Stimulated activated CD4-positive, alpha-beta T cell treated with anti-CD3 and anti-CD28 coated beads, Interleukin-4, amount 100 ng/mL, for 4 hours (primary cell): ENCODE results near the gene KRT82.
"Not testable (repeated sequence)": the region's sequence is repeated elsewhere in the genome, so short reads cannot be mapped to it uniquely, and the experiment has no call there.

Experiments used
- DNase-seq, 2 experiments: peaks; one replicate each; pipeline ENCODE4 v3.0.0-alpha.2; 2020

The KRT82 gene

DNA sequence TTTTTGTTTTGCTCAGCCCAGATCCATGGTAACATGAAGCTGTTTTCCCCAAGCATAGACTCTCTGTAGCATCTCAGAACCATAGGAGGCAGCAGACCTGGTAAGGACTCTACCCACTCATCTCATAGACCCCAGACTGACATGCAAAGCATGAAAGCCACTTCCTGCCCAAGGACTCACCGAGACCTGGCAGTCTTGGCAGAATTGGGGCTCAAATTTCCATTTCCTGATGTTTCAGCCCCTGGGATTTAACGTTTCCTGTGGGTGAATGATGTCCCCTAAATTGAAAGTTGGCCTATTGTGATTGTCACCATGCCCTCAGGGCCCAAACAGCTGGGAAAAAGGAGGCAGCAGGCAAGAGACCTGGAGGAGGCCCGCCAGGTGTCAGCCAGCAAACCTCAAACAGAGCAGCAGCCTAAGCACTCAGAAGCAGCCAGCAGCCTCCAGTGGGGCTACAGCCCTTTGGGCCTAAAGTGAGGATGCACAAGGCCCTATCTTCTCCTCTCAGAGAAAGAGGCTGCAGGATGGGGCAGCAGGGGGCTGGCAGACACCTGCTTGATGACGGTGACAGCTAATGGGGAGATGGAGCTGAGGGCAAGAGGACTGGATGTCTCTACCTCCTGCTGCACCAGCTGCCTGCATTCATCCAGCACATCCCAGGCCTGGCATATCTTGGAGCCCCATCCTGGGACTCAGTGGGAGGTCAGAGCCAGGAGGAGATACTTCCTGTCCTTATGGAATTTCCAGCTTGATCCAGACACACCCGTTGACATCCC lies 47.4 kb downstream of the KRT82 start:
- DNase-seq, result no peak

DNA sequence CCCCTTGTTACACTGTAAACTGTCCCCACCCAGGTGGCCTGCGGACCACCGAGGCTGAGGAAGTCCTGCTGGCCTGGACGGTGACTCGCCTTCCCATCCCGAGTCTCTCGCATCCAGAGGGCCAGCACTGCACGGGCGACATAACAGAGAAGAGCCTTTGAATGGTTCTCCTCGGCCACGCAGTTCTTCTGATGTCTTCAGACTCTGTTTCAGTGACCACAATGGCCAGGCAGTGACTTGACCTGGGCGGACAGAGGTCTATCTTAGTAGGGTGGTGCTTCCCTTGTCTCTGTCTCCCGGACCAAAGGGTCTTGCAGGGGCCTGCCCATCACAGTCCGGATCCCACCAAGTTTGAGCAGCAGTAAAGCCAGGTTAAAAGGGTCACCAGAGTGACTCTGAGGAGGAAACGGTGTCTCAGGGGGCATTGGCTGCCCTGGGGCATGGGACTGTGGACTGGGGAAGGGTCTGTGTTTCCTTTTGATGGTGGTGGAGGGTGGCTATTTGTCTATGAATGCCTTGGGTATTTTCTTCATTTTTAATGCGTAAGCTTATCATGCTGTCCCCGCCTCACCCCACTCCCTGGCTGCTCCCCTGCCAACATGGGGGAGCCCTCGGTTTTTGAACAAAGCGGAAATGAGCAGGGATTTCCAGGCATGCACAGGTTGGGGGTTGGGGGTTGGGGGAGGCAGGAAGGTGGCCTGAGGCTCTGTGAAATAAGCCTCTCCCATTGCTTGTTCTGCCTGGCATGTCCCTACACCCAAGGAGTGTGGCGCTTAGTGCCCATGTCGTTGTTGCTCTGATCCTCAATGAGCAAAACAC lies 49.2 kb downstream of the KRT82 start:
- DNase-seq, result no peak

DNA sequence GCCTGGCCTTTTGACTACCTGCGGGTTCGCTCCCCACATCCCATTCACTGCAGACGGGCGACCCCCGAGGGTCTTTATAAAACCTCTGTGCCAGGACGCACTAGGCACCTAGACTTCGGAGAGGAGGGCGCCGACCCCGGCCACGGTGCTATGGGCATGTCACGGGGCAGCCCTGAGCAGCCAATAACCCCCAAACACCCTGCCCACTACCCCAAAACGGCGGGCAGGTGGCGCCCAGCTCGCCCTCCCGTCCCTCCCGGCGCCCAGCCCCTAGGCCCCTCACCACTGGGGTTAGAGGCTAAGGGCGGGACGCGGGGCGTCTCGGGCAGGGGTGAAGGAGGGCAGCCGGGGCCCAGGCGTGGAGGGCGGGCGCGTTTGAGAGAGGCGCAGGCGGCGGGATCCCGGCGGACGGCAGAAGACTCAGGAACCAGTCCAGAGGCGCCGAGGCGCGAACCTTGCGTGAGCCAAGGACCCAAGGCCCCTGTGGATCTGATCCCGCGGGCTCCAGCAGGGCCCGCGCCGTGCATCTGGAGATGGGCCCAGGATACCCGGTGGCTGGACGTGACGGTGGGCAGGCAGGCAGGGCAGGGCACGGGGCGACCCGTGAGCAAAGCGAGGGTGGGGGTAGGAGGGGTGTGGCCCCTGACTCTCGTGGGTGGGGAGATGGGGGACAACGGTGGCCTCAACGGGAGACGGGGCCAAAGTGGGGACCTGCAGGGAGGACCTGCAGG lies 49.9 kb downstream of the KRT82 start:
- no peak for DNase-seq

DNA sequence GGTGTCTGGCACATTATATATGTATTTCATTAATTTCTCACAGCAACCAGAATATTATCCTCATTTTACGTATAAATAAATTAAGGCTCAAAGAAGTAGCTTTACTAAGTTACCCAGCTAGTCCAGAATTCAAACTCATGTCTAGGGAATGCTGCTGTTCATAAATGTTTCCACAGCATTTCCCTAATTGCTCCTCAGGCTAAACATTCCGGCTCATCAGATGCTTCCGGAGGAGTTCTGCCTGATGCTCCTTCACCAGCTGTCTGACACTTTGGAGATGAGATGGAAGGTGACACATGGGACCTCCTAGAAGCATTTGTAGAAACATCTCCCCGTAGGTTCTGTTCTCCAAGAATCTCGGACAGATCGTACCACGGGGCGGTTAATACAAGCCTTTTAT lies 51.0 kb downstream of the KRT82 start:
- DNase-seq, result no peak

DNA sequence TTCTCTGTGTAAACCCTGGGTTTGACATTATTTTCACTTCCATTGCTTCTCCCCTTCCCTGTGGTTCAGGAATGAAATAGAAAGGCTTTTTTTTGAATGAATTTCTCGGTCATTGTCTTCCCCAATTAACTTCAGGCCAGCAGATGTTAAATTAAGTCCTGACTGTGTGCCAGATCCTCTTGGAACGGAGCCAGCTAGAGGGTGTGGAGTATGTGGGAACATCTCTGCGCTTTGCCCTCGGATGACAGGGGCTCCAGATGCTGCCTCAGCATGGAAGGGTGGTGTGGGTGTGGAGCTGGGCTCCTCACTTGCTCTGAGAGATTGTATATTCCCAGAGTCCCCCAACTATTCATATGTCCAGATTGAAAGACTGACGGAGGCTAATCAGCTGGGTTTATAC lies 51.9 kb downstream of the KRT82 start:
- DNase-seq, result no peak

DNA sequence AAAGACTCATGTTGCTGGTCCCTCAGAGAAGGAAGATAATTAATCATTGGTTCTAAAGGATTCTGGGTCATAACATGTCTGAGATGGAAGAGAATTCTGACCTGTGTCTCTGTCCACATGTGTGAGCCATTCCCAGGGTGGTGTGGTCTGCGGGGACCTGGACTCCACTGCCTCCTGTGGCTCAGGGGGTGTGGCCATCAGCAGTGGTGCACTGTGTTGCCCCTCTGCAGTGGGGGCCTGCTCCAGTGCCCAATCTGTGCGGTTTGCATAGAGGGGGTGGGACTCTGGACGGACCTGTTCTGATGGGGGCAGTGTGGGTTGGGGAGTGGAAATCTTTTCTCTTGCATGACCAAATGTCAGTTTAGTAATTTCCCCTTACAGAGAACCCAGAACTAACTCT lies 52.4 kb downstream of the KRT82 start:
- DNase-seq, result no peak

DNA sequence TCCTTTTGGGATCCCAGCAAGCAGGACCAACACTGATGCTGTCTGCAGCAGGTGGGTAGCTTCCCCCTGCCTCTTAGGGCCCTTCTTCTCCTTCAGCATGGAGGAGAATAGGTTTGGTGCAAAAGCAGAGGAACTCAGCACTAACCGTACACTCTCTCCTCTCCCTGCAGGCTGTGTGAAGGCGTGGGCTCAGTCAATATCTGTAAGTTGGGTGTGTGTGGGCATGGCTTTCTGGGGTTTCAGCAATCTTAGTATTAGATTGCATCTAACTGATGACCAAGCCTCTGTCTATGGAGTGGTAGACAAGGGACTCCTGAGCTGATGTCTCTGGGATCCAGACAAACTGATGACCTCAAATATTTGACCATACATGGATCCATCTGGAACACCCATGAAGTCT lies 53.2 kb downstream of the KRT82 start:
- DNase-seq, result no peak

DNA sequence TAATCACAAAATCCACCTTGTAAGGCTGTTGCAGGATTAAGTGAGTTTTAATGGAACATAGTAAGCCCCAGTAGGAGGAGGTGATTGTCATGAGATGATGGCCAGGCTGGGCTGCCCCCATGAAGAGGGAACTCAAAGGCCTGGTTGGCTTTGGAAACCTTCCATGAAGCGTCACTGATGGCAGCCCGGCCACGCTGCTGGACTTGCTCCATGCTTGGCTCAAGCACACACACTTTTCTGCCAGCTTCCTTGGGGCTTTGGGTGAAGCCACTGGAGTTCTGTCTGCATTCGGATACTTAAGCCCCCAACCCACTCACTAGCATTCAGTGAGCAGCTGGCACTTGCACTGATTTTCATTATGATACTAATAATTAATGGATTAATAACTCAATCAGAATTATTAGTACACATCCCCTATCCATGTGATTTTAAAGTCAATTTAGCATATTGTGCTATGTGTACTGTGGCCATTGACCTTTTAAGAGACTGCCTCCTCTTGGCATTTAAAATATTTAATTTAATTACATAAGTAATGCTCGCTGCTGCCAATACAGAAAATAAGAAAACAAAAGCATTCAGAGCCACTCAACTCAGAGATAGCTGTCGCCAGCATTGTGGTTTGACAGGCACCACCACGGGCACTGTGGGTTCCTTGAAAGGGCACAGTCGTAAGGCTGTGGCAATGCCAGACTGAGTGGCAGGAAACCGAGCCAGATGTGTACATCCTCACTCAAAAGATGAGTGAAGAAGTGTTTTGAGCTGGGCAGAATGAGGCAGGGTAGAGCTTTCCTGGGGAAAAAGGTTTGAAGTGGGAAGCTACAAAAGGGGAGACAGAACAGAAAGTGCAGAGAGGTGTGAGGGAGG lies 54.7 kb downstream of the KRT82 start:
- DNase-seq, result peak; percentile 23

DNA sequence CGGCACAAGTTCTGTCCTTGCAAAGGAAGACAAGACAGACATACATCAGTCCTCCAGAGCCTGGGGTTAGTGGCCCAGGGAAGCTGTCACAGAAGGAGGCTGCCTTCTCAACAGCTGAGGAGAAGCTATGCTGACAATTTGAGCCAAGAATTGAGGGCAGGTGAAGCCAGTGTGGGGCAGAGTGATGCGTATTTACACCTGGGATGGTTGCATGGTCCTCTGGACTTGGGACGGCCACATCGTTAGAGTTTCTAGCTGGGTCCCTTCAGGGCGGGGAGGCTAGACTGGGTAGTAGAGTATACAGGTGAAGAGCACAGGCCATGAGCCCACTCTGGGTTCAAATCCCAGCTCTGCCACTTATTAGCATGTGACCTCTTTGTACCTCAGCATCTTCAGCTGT lies 55.3 kb downstream of the KRT82 start:
- no peak for DNase-seq

DNA sequence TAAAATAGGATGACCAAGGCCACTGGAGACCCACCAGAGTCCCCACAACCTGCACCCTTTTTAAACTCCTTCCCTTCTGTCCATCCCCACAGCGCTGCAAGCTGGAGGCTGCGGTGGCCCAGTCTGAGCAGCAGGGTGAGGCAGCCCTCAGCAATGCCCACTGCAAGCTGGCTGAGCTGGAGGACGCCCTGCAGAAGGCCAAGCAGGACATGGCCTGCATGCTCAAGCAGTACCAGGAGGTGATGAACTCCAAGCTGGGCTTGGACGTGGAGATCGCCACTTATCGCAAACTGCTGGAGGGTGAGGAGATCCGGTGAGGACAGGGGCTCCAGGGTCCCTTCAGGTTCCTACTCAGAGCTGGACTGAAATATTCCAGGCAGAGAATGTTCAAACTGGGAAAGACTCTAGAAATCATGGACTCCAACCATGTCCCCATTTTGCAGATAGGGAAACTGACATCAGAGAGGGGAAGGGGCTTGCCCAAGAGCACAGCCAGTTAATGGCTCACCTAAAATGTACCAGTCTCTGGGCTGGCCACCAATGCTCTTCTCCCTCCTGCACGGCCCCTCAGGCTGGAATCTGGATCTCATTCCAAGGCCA lies 56.0 kb downstream of the KRT82 start:
- DNase-seq, result no peak

DNA sequence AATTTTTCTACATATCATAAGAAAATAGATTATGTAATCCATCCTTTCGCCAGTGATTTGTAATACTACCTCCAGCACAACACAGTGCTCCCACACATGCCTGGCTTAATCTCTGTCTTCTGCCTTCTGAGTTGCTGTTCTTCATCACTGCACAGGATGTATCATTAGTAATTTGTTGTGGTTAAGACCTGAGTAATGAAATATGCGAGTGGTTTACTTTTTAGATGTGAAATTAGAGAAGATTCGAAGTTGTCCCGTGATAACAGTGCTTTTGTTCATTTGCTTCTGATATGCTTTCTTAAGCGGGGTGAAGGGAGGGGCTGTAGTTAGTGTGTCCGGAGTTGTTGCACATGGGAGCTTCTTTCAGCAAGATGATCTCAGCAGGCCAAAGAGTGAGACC lies 56.9 kb downstream of the KRT82 start:
- no peak for DNase-seq

DNA sequence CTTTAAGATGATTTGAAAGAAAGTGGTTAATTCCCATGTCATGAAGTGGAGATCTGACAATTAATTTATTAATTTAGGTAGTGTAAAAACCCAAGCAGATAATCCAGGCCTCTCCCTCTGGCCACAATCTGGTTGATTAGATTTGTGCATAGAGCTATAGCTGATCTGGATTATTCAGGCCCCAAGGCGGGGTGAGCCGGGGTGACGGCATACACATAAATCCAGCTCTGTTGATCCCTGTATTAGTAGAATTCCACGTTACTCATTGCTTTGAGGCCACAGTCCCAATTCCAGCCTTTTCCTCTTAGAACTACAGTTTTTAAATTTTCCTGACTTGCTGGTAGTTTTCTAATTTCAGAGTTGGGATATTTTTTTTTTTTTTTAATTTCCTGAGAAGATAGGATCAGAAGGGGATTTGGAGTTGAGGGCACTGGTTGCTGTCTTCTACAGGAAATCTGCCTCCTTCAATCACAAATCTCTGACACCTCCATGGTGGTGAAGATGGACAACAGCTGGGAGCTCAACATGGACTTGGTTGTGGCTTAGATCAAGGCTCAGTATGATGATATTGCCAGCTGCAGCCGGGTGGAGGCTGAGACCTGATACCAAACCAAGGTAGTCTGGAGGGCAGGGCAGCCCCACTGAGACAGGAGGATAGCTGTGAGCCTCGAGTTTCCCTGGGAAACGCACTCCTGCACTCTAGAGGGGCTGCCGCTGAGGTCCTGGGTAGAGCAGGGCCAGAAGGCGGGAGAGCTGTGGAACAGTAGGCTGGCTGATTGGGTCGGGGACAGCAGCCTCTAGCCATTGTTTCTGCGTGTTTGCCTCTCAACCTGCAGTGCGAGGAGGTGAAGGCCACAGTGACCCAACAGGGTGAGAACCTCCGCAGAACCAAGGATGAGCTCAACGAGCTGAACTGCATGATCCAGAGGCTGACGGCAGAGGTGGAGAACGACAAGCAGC lies 58.3 kb downstream of the KRT82 start:
- no peak for DNase-seq

DNA sequence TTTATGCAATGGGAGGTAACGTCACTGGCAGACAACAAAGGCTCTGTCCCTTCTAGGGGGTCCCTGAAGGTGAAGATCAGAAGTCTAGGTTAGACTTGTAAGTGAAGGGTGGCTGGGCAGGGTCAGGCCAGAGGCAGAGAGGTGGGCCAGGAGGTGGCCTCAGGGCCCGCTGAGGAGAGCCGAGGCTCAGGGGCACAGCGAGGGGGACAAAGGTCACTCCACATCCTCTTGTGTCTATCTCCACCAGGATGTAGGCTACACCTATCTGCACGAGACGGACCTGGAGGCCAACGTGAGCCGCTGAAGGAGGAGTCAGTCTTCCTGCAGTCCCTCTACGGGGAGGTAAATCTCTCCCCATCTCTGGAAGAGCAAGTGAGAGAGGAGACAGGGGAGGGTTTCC lies 59.1 kb downstream of the KRT82 start:
- no peak for DNase-seq

DNA sequence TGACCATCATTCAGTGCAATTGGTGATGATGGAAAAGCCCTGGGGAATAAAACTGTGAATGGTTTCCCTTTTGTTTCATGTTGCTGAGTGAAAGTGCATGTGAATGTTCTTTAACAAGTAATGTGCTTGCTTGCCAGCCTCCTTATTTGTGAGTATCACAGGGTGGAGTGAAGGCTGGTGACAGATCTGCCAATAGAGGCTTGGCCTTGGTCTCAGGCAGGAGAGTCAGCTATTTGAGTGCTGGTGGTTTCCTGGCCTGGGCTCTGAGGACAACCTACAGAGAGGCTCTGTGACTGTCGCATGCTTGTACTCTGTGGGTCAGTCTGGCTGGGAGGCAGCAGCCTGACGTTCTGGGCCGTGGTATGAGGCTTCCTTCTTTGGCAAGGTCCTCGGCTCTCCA lies 59.5 kb downstream of the KRT82 start:
- DNase-seq, result no peak

DNA sequence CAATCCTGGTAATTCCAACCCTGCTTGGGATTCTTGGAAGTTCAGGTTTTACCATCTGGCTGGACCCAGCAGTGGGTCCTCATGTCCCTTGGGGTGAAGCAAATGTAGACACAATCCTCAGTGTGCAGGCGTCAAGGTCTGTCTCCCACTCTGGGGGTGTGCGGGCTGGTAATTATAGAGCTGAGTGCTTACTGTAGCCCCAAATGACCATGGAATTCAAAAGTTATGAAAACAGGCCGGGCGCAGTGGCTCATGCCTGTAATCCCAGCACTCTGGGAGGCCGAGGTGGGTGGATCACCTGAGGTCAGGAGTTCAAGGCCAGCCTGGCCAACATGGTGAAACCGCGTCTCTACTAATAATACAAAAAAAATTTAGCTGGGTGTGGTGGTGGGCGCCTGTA lies 61.1 kb downstream of the KRT82 start:
- DNase-seq, result not testable (repeated sequence)

DNA sequence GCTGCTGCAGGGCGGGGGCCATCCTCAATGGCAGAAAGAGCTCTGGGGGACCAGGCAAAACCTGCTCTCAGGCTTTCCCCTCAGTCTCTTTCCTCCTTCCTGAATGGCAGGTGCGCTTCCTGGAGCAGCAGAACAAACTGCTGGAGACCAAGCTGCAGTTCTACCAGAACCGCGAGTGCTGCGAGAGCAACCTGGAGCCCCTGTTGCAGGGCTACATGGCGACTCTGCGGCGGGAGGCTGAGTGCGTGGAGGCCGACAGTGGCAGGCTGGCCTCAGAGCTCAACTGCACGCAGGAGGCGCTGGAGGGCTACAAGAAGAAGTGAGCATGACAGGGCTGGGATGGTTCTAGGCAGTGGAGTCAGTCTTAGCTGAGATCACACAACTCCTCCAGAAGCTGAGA lies 62.0 kb downstream of the KRT82 start:
- DNase-seq, result no peak
